Measurements from ENCODE around the gene ARSD. TPM values are rescaled to one million over a fixed set of nuclear protein-coding genes. Genes with fewer than 3 reads are reported as not detected.
A peak's percentile ranks its signal among the peaks of the same experiment; 100 is the strongest.
"Not testable (repeated sequence)": the region's sequence is repeated elsewhere in the genome, so short reads cannot be mapped to it uniquely, and the experiment has no call there.

ARSD gene
- total RNA-seq, 2 donors from 2014 or later: 57.1 to 85.0 TPM

- H3K4me3 ChIP-seq; H3K36me3 ChIP-seq (replicated peaks in 1 of 2; ENCODE audit: insufficient read depth in 1 of 2, low read depth in 2 of 2); H3K9me3 ChIP-seq; H3K27me3 ChIP-seq; intact Hi-C loops (cut with DNase I): not testable (repeated sequence)
- DNase-seq (peak; percentile 73 to 91 (median 89)), ATAC-seq (peak; percentile 85)
- TF ChIP-seq POLR2A (IDR thresholded peaks at IDR 0.05): peak in 2 of 3 donors; percentile 60 to 70
- H3K4me1 ChIP-seq: peaks cover 51% of the 10 kb centered on the region
- WGBS, 2 donors: 0 to 4% methylated on average over 14 to 22 of the region's 22 CpGs
- peak overlapping the region; percentile 88 to 92 (median 91) for H3K27ac ChIP-seq
Observed at GRCh38 chrX:2897690-2898623, 31.2 kb downstream of the ARSD start.

- no peaks in the 10 kb centered on the region for H3K9me3 ChIP-seq
- peaks cover 51% of the 10 kb centered on the region for H3K4me1 ChIP-seq
- intact Hi-C loops (cut with DNase I): no loop called here
- 6 to 23% methylated on average over 7 to 11 of the region's 12 CpGs for WGBS, 2 donors
- no peaks in the 10 kb centered on the region for H3K36me3 ChIP-seq (replicated peaks in 1 of 2; ENCODE audit: insufficient read depth in 1 of 2, low read depth in 2 of 2)
- DNase-seq (peak in 2 of 4 donors; percentile 33 to 42), ATAC-seq (peak; percentile 36)
- no peak overlapping the region for H3K4me3 ChIP-seq
- H3K27ac ChIP-seq: peak overlapping the region; percentile 88 to 92 (median 91)
- no peaks in the 10 kb centered on the region for H3K27me3 ChIP-seq
- TF ChIP-seq, protein P1, sequence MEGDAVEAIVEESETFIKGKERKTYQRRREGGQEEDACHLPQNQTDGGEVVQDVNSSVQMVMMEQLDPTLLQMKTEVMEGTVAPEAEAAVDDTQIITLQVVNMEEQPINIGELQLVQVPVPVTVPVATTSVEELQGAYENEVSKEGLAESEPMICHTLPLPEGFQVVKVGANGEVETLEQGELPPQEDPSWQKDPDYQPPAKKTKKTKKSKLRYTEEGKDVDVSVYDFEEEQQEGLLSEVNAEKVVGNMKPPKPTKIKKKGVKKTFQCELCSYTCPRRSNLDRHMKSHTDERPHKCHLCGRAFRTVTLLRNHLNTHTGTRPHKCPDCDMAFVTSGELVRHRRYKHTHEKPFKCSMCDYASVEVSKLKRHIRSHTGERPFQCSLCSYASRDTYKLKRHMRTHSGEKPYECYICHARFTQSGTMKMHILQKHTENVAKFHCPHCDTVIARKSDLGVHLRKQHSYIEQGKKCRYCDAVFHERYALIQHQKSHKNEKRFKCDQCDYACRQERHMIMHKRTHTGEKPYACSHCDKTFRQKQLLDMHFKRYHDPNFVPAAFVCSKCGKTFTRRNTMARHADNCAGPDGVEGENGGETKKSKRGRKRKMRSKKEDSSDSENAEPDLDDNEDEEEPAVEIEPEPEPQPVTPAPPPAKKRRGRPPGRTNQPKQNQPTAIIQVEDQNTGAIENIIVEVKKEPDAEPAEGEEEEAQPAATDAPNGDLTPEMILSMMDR (IDR thresholded peaks at IDR 0.05): no peak
- peak in 1 of 3 donors; percentile 10 for TF ChIP-seq POLR2A (IDR thresholded peaks at IDR 0.05)
Observed at GRCh38 chrX:2897311-2897689, 31.8 kb downstream of the ARSD start.

DNA sequence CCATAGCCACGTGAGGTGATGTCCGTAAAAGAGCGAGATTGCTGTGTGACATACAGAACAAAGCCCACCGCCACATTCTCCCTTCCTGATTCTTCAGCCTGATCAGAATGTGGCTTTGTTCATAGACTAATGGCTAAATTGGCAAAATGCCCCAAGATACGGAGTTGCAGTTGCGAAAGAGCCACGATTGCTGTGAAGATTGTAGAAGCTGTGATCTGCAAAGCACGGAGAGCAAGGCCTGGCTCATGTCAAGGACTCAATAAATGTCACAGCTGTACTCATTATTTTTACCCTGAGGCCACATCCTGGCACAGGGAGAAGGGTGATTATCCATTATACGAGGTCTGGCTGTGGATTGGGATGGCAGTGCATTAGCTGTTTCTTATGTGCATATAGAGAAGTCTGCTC, 34.2 kb downstream of the ARSD start:
- Histone ChIP-seq H3K9me3 (no peaks in the 10 kb centered on the region), H3K27ac (peak overlapping the region; percentile 45 to 92 (median 78)), H3K27me3 (no peaks in the 10 kb centered on the region), H3K36me3 (replicated peaks in 1 of 2; ENCODE audit: insufficient read depth in 1 of 2, low read depth in 2 of 2) (no peaks in the 10 kb centered on the region), H3K4me1 (peaks cover 58% of the 10 kb centered on the region), H3K4me3 (no peak overlapping the region)
- 27 to 62% methylated on average over 4 to 9 of the region's 9 CpGs for WGBS, 2 donors
- TF ChIP-seq POLR2A (IDR thresholded peaks at IDR 0.05): no peak
- TF ChIP-seq, protein P1 (IDR thresholded peaks at IDR 0.05): no peak
- DNase-seq: peak; percentile 39 to 70 (median 67)
- ATAC-seq: peak; percentile 10
- intact Hi-C loops (cut with DNase I): no loop called here

DNA sequence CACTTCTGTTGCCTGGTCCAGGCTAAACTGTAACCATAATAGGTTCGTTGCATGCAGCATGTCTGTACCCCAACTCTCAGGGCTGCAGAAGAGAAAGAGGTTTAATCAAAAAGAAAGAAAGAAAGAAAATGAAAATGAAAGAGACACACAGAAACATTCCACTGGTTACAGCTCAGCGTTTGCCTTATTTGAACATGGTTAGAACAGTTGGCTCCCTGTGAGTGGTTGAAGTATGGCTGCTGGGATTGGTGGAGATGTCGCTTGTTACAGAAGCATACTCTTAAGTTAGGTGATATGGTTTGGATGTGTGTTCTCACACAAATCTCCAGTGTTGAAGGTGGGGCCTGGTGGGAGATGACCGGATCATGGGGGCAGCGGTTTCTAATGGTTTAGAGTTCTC, 36.3 kb downstream of the ARSD start:
- Histone ChIP-seq H3K36me3 (replicated peaks in 1 of 2; ENCODE audit: insufficient read depth in 1 of 2, low read depth in 2 of 2) (no peaks in the 10 kb centered on the region), H3K27ac (peak overlapping the region in 1 of 4 donors; percentile 44), H3K4me1 (peaks cover 43% of the 10 kb centered on the region), H3K27me3 (no peaks in the 10 kb centered on the region), H3K9me3 (no peaks in the 10 kb centered on the region), H3K4me3 (no peak overlapping the region)
- 61 to 74% methylated on average over 5 of the region's 5 CpGs for WGBS, 2 donors
- TF ChIP-seq POLR2A (IDR thresholded peaks at IDR 0.05): no peak
- TF ChIP-seq, protein P1 (IDR thresholded peaks at IDR 0.05): no peak
- intact Hi-C loops (cut with DNase I): no loop called here
- ATAC-seq (no peak), DNase-seq (no peak)

- H3K4me1 ChIP-seq: peaks cover 29% of the 10 kb centered on the region
- 62 to 66% methylated on average over 19 of the region's 22 CpGs for WGBS, 2 donors
- intact Hi-C loops (cut with DNase I): not testable (repeated sequence)
Observed at GRCh38 chrX:2890536-2891460, 38.3 kb downstream of the ARSD start.

More at GRCh38 chrX:2890536-2891460, 38.3 kb downstream of the ARSD start:
- H3K27ac ChIP-seq: peak overlapping the region in 2 of 4 donors; percentile 64 to 74
- ATAC-seq; H3K9me3 ChIP-seq; H3K36me3 ChIP-seq (replicated peaks in 1 of 2; ENCODE audit: insufficient read depth in 1 of 2, low read depth in 2 of 2); H3K27me3 ChIP-seq; H3K4me3 ChIP-seq; DNase-seq: not testable (repeated sequence)
